ENCODE data around the gene TEAD3.

- no peak for TF ChIP-seq CTCF (IDR thresholded peaks at IDR 0.05)
- TF ChIP-seq POLR2AphosphoS5 (IDR thresholded peaks at IDR 0.05) = no peak
- TF ChIP-seq POLR2A (IDR thresholded peaks at IDR 0.05) = no peak
These were observed 4.0 kb downstream of the TEAD3 start for GRCh38 chr6:35492974-35493284.
